HFF-Myc (cell line): ENCODE data around the gene TMUB1.

Source experiments
- DNase-seq: peaks from one replicate; pipeline ENCODE4 v3.0.0-alpha.2; 2011; ENCODE audit warnings: low read depth; ENCODE audit errors: extremely low read depth
- H3K4me3 ChIP-seq: replicated peaks from 2 replicates; pipeline ENCODE4 v1.5.1; 2011; ENCODE audit warnings: low read depth, mild to moderate bottlenecking, control low read depth, low read length
- TF ChIP-seq, protein P1 (sequence below): IDR thresholded peaks from 2 replicates; pipeline ENCODE4 v1.5.1; 2012; ENCODE audit warnings: mild to moderate bottlenecking, low read depth, low read length, control low read depth; ENCODE audit errors: missing control alignments

The TMUB1 gene

DNA sequence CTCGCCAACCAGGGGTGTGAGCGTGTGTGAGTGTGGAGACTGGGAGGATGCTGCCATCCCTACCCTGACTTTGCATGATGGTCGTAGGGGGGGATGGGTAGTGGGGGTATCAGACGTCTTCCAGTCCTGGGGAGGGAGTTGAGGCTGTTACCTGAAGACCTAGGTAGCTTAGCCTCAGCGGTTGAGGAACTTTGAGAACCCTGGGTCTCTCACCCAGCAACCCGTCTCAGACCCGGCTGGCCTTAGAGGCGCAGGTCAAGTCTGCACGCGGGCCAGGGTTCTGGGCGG lies 21.2 kb downstream of the TMUB1 start:
- H3K4me3 ChIP-seq, result peak overlapping the region; percentile 83
- no peak for DNase-seq
- TF ChIP-seq, protein P1, sequence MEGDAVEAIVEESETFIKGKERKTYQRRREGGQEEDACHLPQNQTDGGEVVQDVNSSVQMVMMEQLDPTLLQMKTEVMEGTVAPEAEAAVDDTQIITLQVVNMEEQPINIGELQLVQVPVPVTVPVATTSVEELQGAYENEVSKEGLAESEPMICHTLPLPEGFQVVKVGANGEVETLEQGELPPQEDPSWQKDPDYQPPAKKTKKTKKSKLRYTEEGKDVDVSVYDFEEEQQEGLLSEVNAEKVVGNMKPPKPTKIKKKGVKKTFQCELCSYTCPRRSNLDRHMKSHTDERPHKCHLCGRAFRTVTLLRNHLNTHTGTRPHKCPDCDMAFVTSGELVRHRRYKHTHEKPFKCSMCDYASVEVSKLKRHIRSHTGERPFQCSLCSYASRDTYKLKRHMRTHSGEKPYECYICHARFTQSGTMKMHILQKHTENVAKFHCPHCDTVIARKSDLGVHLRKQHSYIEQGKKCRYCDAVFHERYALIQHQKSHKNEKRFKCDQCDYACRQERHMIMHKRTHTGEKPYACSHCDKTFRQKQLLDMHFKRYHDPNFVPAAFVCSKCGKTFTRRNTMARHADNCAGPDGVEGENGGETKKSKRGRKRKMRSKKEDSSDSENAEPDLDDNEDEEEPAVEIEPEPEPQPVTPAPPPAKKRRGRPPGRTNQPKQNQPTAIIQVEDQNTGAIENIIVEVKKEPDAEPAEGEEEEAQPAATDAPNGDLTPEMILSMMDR, result no peak

DNA sequence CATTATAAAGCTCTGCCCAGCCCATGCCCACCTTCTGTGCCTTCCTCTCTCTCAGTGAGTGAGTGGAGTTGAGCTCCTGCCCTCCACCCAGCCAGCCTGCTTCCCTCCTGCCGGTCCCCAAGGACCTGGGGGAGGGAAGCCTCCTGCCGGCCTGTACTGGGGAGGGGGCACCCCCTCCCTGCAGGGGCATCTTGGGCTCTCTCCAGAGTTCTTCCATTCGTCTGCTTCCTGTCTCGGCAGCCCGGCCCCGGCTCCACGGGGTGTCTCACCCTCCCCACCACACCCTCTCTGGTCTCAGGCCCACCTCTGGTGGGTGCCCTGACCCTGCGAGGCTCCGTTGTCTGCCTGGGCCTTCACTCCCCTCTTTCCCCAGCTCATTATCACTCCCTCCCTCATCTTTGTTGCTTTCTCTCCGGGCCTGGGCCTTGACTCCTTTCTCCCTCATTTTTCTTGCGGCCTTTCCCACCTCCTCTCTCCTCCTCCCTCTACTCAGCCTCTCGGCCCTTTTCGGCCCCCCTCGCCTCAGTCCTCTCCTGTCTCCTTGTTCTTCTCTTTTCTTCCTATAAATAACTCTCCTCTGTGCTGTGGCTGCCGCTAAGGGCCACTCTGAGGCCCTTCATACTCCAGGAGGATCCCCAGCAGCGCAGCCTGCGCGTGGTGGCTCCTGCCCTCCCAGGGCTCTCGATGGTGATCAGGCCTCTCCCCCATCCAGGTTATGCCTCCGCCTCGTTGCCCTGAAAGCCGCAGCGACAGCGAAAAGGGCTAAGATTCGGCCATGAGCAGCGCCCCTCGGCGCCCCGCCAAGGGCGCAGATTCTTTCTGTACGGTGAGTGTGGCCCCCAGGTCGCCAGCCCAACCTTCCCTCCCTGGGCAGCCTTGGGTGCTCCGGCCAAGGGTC lies 21.8 kb downstream of the TMUB1 start:
- TF ChIP-seq, protein P1, result no peak
- DNase-seq, result no peak
- H3K4me3 ChIP-seq, result peak overlapping the region; percentile 83

- TF ChIP-seq, protein P1, result peak; percentile 38
- DNase-seq, result no peak
Measured at GRCh38 chr7:151060416-151061212, 22.7 kb downstream of the TMUB1 start.

GRCh38 chr7:151060113-151060415 lies 23.2 kb downstream of the TMUB1 start:
- TF ChIP-seq, protein P1, result no peak
- H3K4me3 ChIP-seq, result peak overlapping the region; percentile 83
- no peak for DNase-seq

More at GRCh38 chr7:151060416-151061212, 22.7 kb downstream of the TMUB1 start:
- peak overlapping the region; percentile 83 for H3K4me3 ChIP-seq

DNA sequence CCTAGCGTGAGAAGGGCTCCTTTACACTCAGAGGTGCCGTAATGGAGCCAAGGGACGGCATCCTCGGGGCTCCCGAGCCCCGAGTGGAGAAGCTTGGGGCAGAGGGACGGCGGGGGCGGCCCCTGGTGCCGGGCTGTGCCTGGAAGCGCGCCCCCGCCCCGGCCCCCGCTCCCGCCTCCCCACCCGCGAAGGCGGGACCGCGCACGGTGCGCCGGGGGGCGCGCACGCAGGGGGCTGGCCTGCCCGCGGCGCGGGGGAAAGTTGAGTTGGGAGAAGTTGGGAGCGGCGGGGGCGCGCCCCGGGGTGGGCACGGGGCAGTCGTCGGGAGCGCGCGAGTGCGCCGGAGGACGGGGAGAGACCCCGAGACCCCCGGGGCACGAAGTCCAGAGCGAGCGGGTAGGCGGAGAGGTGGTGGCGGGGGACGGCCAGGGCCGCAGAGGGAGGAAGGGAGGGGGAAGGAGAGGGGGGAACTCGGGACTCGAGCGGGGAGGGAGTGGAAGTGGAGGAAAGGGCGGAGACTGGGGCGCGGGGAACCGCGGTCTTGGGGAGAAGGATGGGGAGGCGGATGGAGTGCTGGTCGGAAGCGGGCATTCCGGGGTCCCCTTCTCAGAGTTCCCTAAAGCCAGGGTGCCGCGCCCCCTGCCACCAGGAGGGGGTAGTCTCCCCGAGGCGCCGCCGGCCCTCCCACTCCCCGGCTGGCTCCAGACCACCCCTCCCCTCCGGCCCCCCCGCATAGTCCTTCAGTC lies 23.8 kb downstream of the TMUB1 start, which contains the start of gene SLC4A2:
Gene SLC4A2 (plus strand): TSS at position 223 of the 746 bp plus-strand sequence. CDS start 2,399 bp downstream, outside the sequence.
- TF ChIP-seq, protein P1, result peak; percentile 51
- H3K4me3 ChIP-seq, result peak within 1 kb of the TSS; percentile 83
- no peak for DNase-seq

DNA sequence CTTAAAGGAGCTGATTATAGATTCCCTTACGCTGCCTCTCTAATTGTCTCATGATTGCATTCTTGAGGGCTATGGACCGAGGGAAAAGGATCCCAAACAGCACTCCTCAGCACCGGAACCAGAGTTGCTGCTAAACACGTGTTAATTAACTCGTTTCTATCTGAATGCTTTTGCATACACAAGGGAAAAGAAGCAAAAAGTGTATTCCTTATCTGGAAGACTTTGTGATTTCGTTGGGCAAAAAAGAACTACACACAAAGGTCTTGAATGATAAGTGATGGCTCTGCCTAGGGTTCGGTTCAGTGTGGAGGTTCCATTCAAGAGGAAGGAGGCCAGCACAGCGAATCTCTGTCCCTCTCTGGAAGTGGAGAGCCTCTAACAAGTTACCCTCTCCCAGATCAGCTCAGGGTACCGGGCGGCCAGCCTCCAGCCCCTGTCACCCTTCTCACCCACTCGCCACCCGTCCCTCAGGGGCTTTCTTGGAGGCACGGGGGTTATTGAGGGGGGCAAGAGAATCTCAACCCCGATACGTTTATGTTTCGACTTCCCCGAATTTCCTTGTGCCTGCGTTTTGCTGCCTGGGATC lies 24.4 kb downstream of the TMUB1 start:
- peak overlapping the region; percentile 83 for H3K4me3 ChIP-seq
- TF ChIP-seq, protein P1, result no peak
- DNase-seq, result no peak
